ENCODE data around the gene ING5.

GRCh38 chr2:241733391-241734207, 31.8 kb downstream of the ING5 start:
- TF ChIP-seq CTCF (IDR thresholded peaks at IDR 0.05) (no peak), POLR2AphosphoS5 (IDR thresholded peaks at IDR 0.05) (no peak), POLR2A (IDR thresholded peaks at IDR 0.05) (no peak), EP300 (IDR thresholded peaks at IDR 0.05) (no peak)
